ENCODE measurements around the gene SMYD2. TPM values are rescaled to one million over a fixed set of nuclear protein-coding genes. Genes with fewer than 3 reads are reported as not detected.
A peak's percentile ranks its signal among the peaks of the same experiment; 100 is the strongest.

SMYD2 gene
- total and polyA plus RNA-seq, 2 donors = 39.9 to 45.0 TPM

GRCh38 chr1:214248311-214249085 is 32.5 kb upstream of the SMYD2 start:
- H3K27me3 ChIP-seq (ENCODE audit: control insufficient read depth in 2 of 2, insufficient read depth in 1 of 2, low read length in 1 of 2) = peaks cover 0 to 3% of the 10 kb centered on the region in 2 donors
- 93% methylated on average over 7 of the region's 7 CpGs for WGBS
- no peaks in the 10 kb centered on the region for H3K4me1 ChIP-seq (ENCODE audit: control insufficient read depth in 2 of 2, insufficient read depth in 2 of 2, low read length in 2 of 2)
- no peak for DNase-seq (ENCODE audit: low read depth in 6 of 9, low spot score in 9 of 9)
- H3K9me3 ChIP-seq (ENCODE audit: control insufficient read depth in 2 of 2, insufficient read depth in 1 of 2, low read length in 1 of 2) = no peaks in the 10 kb centered on the region
- H3K36me3 ChIP-seq (ENCODE audit: control insufficient read depth in 2 of 2, insufficient read depth in 2 of 2, low read length in 1 of 2) = no peaks in the 10 kb centered on the region
- no peak overlapping the region for H3K4me3 ChIP-seq (ENCODE audit: low read length in 2 of 2)
- no peak overlapping the region for H3K27ac ChIP-seq (ENCODE audit: low read depth in 1 of 2, low read length in 1 of 2)

GRCh38 chr1:214249651-214250050 is 31.3 kb upstream of the SMYD2 start:
- no peak for DNase-seq (ENCODE audit: low read depth in 6 of 9, low spot score in 9 of 9)
- Histone ChIP-seq H3K9me3 (ENCODE audit: control insufficient read depth in 2 of 2, insufficient read depth in 1 of 2, low read length in 1 of 2) (no peaks in the 10 kb centered on the region), H3K27ac (ENCODE audit: low read depth in 1 of 2, low read length in 1 of 2) (no peak overlapping the region), H3K4me3 (ENCODE audit: low read length in 2 of 2) (no peak overlapping the region), H3K27me3 (ENCODE audit: control insufficient read depth in 2 of 2, insufficient read depth in 1 of 2, low read length in 1 of 2) (peaks cover 0 to 3% of the 10 kb centered on the region in 2 donors), H3K36me3 (ENCODE audit: control insufficient read depth in 2 of 2, insufficient read depth in 2 of 2, low read length in 1 of 2) (no peaks in the 10 kb centered on the region), H3K4me1 (ENCODE audit: control insufficient read depth in 2 of 2, insufficient read depth in 2 of 2, low read length in 2 of 2) (no peaks in the 10 kb centered on the region)
- 97% methylated on average over 14 of the region's 14 CpGs for WGBS

DNA sequence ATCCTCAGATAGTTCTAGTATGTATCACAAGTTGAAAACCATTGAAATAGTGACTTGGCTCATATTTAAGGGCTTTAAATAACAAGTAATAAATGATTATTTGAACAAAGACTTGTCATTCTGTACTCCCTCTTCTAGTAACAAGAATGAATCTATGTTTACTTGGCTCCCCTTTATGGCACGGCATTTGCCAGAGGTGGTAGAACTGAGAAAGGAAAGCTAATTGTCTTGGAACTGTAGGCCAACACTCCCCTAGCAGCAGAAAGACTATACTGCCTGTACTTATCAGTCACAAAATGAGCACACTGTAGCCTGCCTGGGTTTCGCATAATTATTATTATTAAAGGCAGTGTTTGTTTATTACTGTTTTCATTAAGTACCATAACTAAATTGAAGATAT is 29.6 kb upstream of the SMYD2 start:
- no peaks in the 10 kb centered on the region for H3K9me3 ChIP-seq (ENCODE audit: control insufficient read depth in 2 of 2, insufficient read depth in 1 of 2, low read length in 1 of 2)
- no peak overlapping the region for H3K27ac ChIP-seq (ENCODE audit: low read depth in 1 of 2, low read length in 1 of 2)
- DNase-seq (ENCODE audit: low read depth in 6 of 9, low spot score in 9 of 9) = no peak
- H3K4me3 ChIP-seq (ENCODE audit: low read length in 2 of 2) = no peak overlapping the region
- H3K4me1 ChIP-seq (ENCODE audit: control insufficient read depth in 2 of 2, insufficient read depth in 2 of 2, low read length in 2 of 2) = no peaks in the 10 kb centered on the region
- H3K27me3 ChIP-seq (ENCODE audit: control insufficient read depth in 2 of 2, insufficient read depth in 1 of 2, low read length in 1 of 2) = peaks cover 0 to 3% of the 10 kb centered on the region in 2 donors
- 95% methylated on average over 2 of the region's 2 CpGs for WGBS
- H3K36me3 ChIP-seq (ENCODE audit: control insufficient read depth in 2 of 2, insufficient read depth in 2 of 2, low read length in 1 of 2) = no peaks in the 10 kb centered on the region

DNA sequence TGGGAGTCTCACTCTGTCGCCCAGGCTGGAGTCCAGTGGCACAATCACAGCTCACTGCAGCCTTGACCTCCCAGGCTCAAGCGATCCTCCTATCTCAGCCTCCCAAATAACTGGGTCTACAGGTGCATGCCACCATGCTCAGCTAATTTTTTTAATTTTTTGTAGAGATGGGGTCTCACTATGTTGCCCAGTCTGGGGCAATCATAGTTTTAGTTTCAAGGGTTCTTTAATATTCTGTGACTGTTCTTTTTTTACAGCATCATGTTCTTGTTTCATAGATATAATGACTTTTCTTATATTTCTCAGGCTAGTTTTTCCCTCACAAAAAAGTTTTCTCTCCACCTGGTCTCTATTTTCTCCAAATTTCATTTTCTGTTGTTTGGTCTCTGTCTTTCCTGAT is 25.4 kb upstream of the SMYD2 start:
- no peak for DNase-seq (ENCODE audit: low read depth in 6 of 9, low spot score in 9 of 9)
- peaks cover 0 to 4% of the 10 kb centered on the region in 2 donors for H3K27me3 ChIP-seq (ENCODE audit: control insufficient read depth in 2 of 2, insufficient read depth in 1 of 2, low read length in 1 of 2)
- no peak overlapping the region for H3K4me3 ChIP-seq (ENCODE audit: low read length in 2 of 2)
- WGBS = 97% methylated on average over 2 of the region's 2 CpGs
- H3K9me3 ChIP-seq (ENCODE audit: control insufficient read depth in 2 of 2, insufficient read depth in 1 of 2, low read length in 1 of 2) = no peaks in the 10 kb centered on the region
- no peaks in the 10 kb centered on the region for H3K4me1 ChIP-seq (ENCODE audit: control insufficient read depth in 2 of 2, insufficient read depth in 2 of 2, low read length in 2 of 2)
- H3K27ac ChIP-seq (ENCODE audit: low read depth in 1 of 2, low read length in 1 of 2) = no peak overlapping the region
- no peaks in the 10 kb centered on the region for H3K36me3 ChIP-seq (ENCODE audit: control insufficient read depth in 2 of 2, insufficient read depth in 2 of 2, low read length in 1 of 2)

DNA sequence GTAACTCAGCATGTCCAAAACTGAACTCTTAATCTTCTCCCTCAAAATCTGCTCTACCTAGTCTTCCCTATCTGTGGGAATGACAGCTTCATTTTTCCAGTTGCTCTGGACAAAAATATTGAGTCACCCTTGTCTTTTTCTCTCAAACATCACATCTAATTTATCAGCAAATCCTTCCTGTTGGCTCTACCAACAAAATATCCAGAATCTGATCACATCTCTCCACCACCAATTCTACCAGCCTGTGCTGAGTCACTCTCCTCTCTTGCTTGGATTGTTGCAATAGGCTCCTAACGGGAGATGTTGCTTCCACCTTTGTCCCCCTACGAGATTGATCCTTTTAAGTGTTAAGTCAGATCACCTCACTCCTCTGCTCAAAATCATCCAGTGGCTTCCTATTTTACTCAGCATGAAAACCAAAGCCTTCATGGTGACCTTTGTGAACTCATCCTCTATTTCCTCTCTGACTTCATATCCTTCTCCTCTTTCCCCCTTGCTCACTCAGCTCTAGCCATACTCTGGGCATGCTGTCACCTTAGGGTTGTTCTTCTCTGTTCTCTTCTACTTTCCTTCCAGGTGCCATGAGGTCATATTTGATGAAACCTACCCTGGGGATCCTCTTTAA is 21.5 kb upstream of the SMYD2 start:
- Histone ChIP-seq H3K9me3 (ENCODE audit: control insufficient read depth in 2 of 2, insufficient read depth in 1 of 2, low read length in 1 of 2) (no peaks in the 10 kb centered on the region), H3K36me3 (ENCODE audit: control insufficient read depth in 2 of 2, insufficient read depth in 2 of 2, low read length in 1 of 2) (no peaks in the 10 kb centered on the region), H3K4me3 (ENCODE audit: low read length in 2 of 2) (no peak overlapping the region), H3K27ac (ENCODE audit: low read depth in 1 of 2, low read length in 1 of 2) (no peak overlapping the region), H3K27me3 (ENCODE audit: control insufficient read depth in 2 of 2, insufficient read depth in 1 of 2, low read length in 1 of 2) (peaks cover 6 to 27% of the 10 kb centered on the region in 2 donors), H3K4me1 (ENCODE audit: control insufficient read depth in 2 of 2, insufficient read depth in 2 of 2, low read length in 2 of 2) (no peaks in the 10 kb centered on the region)
- DNase-seq (ENCODE audit: low read depth in 6 of 9, low spot score in 9 of 9) = no peak
- WGBS = 76% methylated on average over 2 of the region's 2 CpGs

- no peak for DNase-seq (ENCODE audit: low read depth in 6 of 9, low spot score in 9 of 9)
- no peaks in the 10 kb centered on the region for H3K9me3 ChIP-seq (ENCODE audit: control insufficient read depth in 2 of 2, insufficient read depth in 1 of 2, low read length in 1 of 2)
- no peaks in the 10 kb centered on the region for H3K4me1 ChIP-seq (ENCODE audit: control insufficient read depth in 2 of 2, insufficient read depth in 2 of 2, low read length in 2 of 2)
- no peak overlapping the region for H3K4me3 ChIP-seq (ENCODE audit: low read length in 2 of 2)
- no peaks in the 10 kb centered on the region for H3K36me3 ChIP-seq (ENCODE audit: control insufficient read depth in 2 of 2, insufficient read depth in 2 of 2, low read length in 1 of 2)
- H3K27ac ChIP-seq (ENCODE audit: low read depth in 1 of 2, low read length in 1 of 2) = no peak overlapping the region
- 95% methylated on average over 3 of the region's 3 CpGs for WGBS
- peaks cover 6 to 29% of the 10 kb centered on the region in 2 donors for H3K27me3 ChIP-seq (ENCODE audit: control insufficient read depth in 2 of 2, insufficient read depth in 1 of 2, low read length in 1 of 2)
These were observed 20.3 kb upstream of the SMYD2 start for GRCh38 chr1:214260561-214261205.

- H3K9me3 ChIP-seq (ENCODE audit: control insufficient read depth in 2 of 2, insufficient read depth in 1 of 2, low read length in 1 of 2) = no peaks in the 10 kb centered on the region
- peak in 7 of 9 donors; percentile 33 to 79 (median 65) for DNase-seq (ENCODE audit: low read depth in 6 of 9, low spot score in 9 of 9)
- H3K27me3 ChIP-seq (ENCODE audit: control insufficient read depth in 2 of 2, insufficient read depth in 1 of 2, low read length in 1 of 2) = peaks cover 6 to 31% of the 10 kb centered on the region in 2 donors
- H3K4me3 ChIP-seq (ENCODE audit: low read length in 2 of 2) = no peak overlapping the region
- no peaks in the 10 kb centered on the region for H3K4me1 ChIP-seq (ENCODE audit: control insufficient read depth in 2 of 2, insufficient read depth in 2 of 2, low read length in 2 of 2)
- H3K36me3 ChIP-seq (ENCODE audit: control insufficient read depth in 2 of 2, insufficient read depth in 2 of 2, low read length in 1 of 2) = no peaks in the 10 kb centered on the region
- no peak overlapping the region for H3K27ac ChIP-seq (ENCODE audit: low read depth in 1 of 2, low read length in 1 of 2)
- 21% methylated on average over 15 of the region's 15 CpGs for WGBS
These were observed 19.5 kb upstream of the SMYD2 start for GRCh38 chr1:214261206-214262123.

- DNase-seq (ENCODE audit: low read depth in 6 of 9, low spot score in 9 of 9) = no peak
- no peaks in the 10 kb centered on the region for H3K4me1 ChIP-seq (ENCODE audit: control insufficient read depth in 2 of 2, insufficient read depth in 2 of 2, low read length in 2 of 2)
- WGBS = 81% methylated on average over 4 of the region's 4 CpGs
- H3K36me3 ChIP-seq (ENCODE audit: control insufficient read depth in 2 of 2, insufficient read depth in 2 of 2, low read length in 1 of 2) = no peaks in the 10 kb centered on the region
- peaks cover 6 to 34% of the 10 kb centered on the region in 2 donors for H3K27me3 ChIP-seq (ENCODE audit: control insufficient read depth in 2 of 2, insufficient read depth in 1 of 2, low read length in 1 of 2)
- no peaks in the 10 kb centered on the region for H3K9me3 ChIP-seq (ENCODE audit: control insufficient read depth in 2 of 2, insufficient read depth in 1 of 2, low read length in 1 of 2)
- H3K27ac ChIP-seq (ENCODE audit: low read depth in 1 of 2, low read length in 1 of 2) = no peak overlapping the region
- no peak overlapping the region for H3K4me3 ChIP-seq (ENCODE audit: low read length in 2 of 2)
These were observed 16.8 kb upstream of the SMYD2 start for GRCh38 chr1:214264196-214264595.
